Left renal pelvis (tissue), 4 donors: ENCODE results near the gene RCCD1. TPM values are rescaled to one million over a fixed set of nuclear protein-coding genes. Genes with fewer than 3 reads are reported as not detected.
A peak's percentile ranks its signal among the peaks of the same experiment; 100 is the strongest.

ENCODE experiments used
- DNase-seq, 4 donors: peaks; one replicate each; pipeline ENCODE4 v3.0.0-alpha.2; 2013; ENCODE audit warnings: low read depth in 4 of 4, low spot score in 3 of 4
- polyA plus RNA-seq, 4 donors: library from polyadenylated mRNA; unstranded; fragments of 120-200 nt; gene quantifications; one replicate each; pipeline ENCODE4 v1.2.1, GENCODE V29; 2013; ENCODE audit not compliant: insufficient read length in 4 of 4

Gene RCCD1
- polyA plus RNA-seq, 4 donors: 13.5 to 20.4 (median 14.9) TPM

DNA sequence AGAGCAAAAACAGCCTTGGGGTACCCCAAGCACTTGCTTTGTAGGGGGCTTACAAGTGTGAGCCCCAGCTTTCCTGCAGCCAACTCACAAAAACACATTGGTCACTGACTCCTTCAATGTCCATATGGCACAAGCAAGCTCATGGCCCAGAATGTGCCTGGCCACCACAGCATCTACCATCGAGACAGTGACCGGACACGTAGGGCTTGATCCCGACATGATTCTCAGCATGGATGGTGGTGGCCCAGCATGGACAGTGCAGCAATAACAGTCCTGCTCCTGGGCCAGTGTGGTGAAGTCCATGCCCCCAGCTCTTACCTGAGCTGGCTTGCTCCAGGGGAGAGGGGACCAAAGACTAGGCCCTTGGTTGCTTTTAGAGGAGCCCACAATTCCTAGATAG lies 13.6 kb upstream of the RCCD1 start:
- DNase-seq: no peak

GRCh38 chr15:90942354-90943120 lies 12.1 kb upstream of the RCCD1 start:
- DNase-seq: no peak

DNA sequence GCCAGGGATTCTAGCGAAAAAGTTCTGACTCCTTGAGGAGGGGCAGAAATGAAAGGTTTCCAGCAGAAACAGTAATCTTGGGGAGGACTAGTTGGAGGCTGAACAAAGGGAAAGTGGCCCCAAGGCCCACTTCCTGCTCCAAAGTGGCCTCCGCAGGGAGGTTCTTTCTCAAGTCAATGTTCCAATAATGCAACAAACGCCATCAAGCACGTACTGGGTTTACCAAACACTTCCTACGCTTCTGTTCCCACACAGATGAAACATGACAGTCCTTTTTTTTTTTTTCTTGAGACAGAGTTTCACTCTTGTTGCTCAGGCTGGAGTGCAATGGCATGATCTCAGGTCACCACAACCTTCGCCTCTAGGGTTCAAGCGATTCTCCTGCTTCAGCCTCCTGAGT lies 9.6 kb upstream of the RCCD1 start:
- no peak for DNase-seq

DNA sequence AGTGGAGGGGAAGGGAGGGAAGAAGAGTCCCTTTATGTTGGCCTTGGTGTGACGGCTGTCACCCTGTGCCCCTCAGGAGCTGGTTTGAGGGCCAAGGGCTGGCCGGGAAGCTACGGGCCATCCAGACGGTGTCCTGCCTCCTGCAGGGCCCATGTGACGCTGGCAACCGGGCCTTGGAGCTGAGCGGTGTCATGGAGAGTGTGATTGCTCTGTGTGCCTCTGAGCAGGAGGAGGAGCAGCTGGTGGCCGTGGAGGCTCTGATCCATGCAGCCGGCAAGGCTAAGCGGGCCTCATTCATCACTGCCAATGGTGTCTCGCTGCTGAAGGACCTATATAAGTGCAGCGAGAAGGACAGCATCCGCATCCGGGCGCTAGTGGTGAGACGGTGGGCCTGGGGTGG lies 8.1 kb upstream of the RCCD1 start:
- DNase-seq: no peak

GRCh38 chr15:90946941-90947576 lies 7.6 kb upstream of the RCCD1 start:
- no peak for DNase-seq

- DNase-seq: no peak
Observed at GRCh38 chr15:90947577-90948357, 6.9 kb upstream of the RCCD1 start.

GRCh38 chr15:90948506-90948905 lies 6.2 kb upstream of the RCCD1 start:
- no peak for DNase-seq

DNA sequence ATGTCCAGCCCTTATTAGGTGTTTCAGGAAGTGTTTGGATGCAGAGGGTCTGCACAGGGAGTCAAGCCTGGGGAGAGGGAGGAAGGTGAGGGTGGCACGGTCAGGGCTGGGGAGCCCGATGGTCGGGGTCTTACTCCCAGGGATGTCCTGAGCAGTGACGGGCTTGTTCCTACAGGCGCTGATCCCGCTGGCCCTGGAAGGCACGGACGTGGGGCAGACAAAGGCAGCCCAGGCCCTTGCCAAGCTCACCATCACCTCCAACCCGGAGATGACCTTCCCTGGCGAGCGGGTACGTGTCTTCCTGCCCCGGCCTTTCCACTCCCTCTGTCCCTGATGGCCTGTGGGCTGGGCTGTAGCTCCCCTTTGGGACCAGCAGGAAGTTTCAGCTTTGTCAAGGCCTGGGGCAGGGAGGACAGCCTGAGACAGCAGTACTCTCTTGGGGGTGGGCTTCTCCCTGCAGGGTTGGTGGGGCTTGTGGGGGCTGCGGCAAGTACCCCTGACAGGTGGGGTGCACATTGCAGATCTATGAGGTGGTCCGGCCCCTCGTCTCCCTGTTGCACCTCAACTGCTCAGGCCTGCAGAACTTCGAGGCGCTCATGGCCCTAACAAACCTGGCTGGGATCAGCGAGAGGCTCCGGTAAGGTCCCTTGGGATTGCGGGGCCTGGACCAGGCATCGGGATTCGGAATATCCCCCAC lies 4.6 kb upstream of the RCCD1 start:
- DNase-seq: no peak

DNA sequence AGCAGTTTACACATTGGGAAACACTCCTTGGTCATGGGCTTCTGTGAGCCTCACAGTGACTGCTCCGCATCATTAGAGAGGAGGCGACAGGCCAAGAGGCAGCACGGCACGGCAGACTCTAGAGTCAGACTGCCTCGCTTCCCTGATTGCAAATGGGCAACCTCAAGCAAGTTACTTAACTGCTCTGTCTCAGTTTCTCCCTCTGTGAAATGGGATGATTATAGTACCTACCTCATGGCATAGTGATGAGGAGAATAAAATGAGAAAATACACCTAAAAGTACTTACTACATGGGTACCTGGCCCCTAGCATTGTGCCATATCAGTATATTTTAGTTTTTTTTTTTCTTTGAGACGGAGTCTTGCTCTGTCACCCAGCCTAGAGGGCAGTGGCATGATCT lies 4.0 kb upstream of the RCCD1 start:
- no peak for DNase-seq

DNA sequence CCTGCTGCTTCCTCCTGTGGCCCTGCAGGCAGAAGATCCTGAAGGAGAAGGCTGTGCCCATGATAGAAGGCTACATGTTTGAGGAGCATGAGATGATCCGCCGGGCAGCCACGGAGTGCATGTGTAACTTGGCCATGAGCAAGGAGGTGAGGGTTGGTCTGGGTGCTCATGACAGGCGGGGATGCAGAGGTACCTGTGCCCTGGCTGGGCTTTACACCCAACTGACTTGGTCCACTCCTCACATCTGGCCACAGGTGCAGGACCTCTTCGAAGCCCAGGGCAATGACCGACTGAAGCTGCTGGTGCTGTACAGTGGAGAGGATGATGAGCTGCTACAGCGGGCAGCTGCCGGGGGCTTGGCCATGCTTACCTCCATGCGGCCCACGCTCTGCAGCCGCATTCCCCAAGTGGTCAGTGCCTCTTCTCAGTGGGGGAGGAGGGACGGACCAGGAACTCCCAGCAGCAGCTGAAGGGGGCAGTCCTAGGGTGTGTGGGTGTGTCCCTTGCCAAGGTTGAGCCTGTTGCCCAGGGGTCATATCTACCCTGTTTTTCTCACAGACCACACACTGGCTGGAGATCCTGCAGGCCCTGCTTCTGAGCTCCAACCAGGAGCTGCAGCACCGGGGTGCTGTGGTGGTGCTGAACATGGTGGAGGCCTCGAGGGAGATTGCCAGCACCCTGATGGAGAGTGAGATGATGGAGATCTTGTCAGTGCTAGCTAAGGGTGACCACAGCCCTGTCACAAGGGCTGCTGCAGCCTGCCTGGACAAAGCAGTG lies 1.6 kb upstream of the RCCD1 start:
- DNase-seq: no peak

GRCh38 chr15:90953947-90954711 lies 555 bp upstream of the RCCD1 start:
- DNase-seq: no peak

- DNase-seq: no peak
Observed at GRCh38 chr15:90955624-90956273, 1.1 kb downstream of the RCCD1 start.

DNA sequence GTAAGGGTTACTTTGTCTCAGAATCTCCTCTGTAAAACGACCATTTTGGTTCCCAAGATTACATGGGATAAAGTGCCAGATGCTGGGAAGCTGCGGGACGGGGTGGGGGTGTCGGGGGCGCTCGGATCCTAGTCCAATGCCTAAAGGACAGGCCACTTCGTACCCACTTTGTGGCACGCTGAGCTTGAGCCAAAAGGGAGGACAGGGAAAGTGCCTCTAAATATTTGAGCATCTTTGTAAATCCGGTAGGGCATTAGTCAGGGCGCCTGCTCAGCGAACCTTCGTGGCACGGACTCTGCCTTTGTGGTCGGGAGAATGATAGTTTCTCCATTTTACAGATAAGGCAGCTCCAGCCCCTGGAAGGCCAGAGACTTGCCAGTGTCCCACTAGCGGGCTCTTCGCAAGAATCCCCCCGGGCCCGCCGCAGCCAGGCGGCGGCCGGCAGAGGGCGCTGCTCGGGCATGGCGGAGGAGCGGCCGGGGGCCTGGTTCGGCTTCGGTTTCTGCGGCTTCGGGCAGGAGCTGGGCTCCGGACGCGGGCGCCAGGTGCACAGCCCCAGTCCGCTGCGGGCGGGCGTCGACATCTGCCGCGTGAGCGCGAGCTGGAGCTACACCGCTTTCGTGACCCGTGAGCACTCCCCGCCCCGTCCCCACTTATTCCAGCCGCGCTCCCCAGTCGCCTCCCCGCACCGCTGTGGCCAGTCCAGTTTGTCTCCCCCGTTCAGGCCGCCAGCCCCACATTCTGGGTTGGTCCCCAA lies 1.8 kb downstream of the RCCD1 start:
- DNase-seq: peak in 3 of 4 donors; percentile 55 to 63 (median 56)

DNA sequence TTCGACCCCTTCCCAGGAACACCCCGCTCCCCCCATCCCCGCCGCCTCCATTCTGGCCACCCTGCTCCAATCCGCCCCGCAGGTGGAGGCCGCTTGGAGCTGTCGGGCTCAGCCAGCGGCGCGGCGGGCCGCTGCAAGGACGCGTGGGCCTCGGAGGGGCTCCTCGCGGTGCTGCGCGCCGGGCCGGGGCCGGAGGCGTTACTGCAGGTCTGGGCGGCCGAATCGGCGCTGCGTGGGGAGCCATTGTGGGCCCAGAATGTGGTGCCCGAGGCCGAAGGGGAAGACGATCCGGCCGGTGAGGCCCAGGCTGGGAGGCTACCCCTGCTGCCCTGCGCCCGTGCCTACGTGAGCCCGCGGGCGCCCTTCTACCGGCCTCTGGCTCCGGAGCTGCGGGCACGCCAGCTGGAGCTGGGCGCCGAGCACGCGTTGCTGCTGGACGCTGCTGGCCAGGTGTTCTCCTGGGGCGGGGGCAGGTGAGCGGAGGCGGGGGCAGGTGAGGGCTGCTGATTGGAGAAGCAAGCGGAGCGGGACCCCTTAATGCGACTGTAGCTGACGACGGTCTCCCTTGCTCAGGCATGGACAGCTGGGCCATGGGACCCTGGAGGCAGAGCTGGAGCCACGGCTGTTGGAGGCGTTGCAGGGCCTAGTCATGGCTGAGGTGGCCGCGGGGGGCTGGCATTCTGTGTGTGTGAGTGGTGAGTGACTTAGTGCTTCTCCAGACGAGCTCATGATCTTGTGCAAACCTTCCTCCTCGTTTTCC lies 2.5 kb downstream of the RCCD1 start:
- peak in 2 of 4 donors; percentile 10 to 12 for DNase-seq

DNA sequence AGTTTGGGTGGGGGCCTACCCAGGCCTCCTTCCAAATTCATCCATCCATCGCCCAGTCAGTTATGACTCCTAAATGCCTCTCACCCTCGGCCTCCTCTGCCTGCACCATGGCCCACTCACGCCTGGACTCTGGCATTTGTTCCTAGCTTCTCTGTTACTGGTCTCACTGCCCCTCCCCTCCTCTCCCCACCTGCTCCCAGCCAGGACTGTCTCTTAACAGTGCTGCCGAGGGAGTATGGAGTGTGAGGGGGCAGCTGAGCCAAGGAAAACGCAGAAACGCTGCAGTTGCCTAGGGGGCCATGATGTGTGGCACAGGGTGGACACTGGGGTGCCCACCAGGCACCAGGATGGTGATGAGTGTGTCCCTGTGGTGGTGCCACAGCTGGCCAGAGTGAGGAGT lies 3.1 kb downstream of the RCCD1 start:
- no peak for DNase-seq

- no peak for DNase-seq
Observed at GRCh38 chr15:90959028-90959595, 4.4 kb downstream of the RCCD1 start.

DNA sequence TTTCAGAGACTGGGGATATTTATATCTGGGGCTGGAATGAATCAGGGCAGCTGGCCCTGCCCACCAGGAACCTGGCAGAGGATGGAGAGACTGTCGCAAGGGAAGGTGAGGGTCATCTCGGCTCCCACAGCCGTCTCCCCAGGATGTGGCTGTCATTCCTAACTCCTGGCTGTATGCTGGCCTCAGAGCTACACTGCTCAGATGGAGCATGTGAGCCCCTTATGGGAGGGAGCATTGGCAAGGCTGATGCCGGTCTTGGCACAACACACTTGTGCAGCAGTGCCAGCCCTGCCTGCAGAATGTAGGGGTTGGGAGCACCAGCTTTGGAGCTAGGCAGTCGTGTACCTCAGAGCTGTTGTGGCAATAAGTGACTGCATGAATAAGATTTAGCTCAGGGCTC lies 5.2 kb downstream of the RCCD1 start:
- DNase-seq: no peak
